Breast epithelium (tissue), 4 donors: Measurements from ENCODE around the gene TMPRSS15. TPM values are rescaled to one million over a fixed set of nuclear protein-coding genes. Genes with fewer than 3 reads are reported as not detected.

ENCODE experiments used
- DNase-seq, 2 donors: peaks; one replicate each; pipeline ENCODE4 v3.0.0-alpha.2; 2019; ENCODE audit warnings: low spot score in 2 of 2
- H3K27ac ChIP-seq, 2 donors: fragments of 200-600 bp; sonication (generic) in 1 of 2; one replicate each; pipeline ENCODE4 v1.5.1; 2016 to 2019; ENCODE audit warnings: mild to moderate bottlenecking in 1 of 2
- H3K27me3 ChIP-seq, 2 donors: fragments of 200-600 bp; sonication (generic) in 1 of 2; one replicate each; pipeline versions ENCODE4 v1.5.1 to v1.6.0; 2017 to 2019; ENCODE audit warnings: control low read depth in 1 of 2, mild to moderate bottlenecking in 1 of 2
- H3K36me3 ChIP-seq: fragments of 200-600 bp; one replicate; pipeline ENCODE4 v1.5.1; 2019
- H3K4me1 ChIP-seq, 2 donors: fragments of 200-600 bp; sonication (generic); one replicate each; pipeline ENCODE4 v1.5.1; 2016 to 2019; ENCODE audit warnings: control low read depth in 1 of 2
- H3K4me3 ChIP-seq, 3 donors: fragments of 200-600 bp; sonication (generic); 1 replicate in 2 of 3; 2 replicates in 1 of 3; pipeline ENCODE4 v1.5.1; 2016 to 2019; ENCODE audit warnings: mild to moderate bottlenecking in 3 of 3, moderate library complexity in 2 of 3
- H3K9me3 ChIP-seq, 2 donors: fragments of 200-600 bp; sonication (generic) in 1 of 2; one replicate each; pipeline ENCODE4 v1.5.1; 2016 to 2019; ENCODE audit warnings: control low read depth in 1 of 2
- POLR2A ChIP-seq: fragments of 450-650 bp; IDR thresholded peaks from one replicate; pipeline ENCODE4 v1.6.1; 2016; ENCODE audit warnings: antibody characterized with exemption, mild to moderate bottlenecking, moderate library complexity
- POLR2AphosphoS5 ChIP-seq, 3 donors: sonication (generic); formaldehyde crosslinking; IDR thresholded peaks; one replicate each; pipeline ENCODE4 v1.6.1; 2017; ENCODE audit warnings: antibody characterized with exemption in 3 of 3
- intact Hi-C: fragments of 100-400 bp; cut with DNase I; formaldehyde crosslinking; loops from one replicate; pipeline ENCODE4 v1.15.1; 2023; ENCODE audit warnings: low total_unique reads
- total RNA-seq, 3 donors: library from RNA; depleted of rRNA; stranded (reverse); fragments of >200 nt; gene quantifications; one replicate each; pipeline ENCODE4 v1.1.0, GENCODE V29; 2016
- TF ChIP-seq, protein P1 (sequence below), 3 donors: fragments of 450-650 bp; IDR thresholded peaks; one replicate each; pipeline ENCODE4 v1.5.1; 2016 to 2017; ENCODE audit warnings: antibody characterized with exemption in 3 of 3, mild to moderate bottlenecking in 3 of 3, moderate library complexity in 3 of 3

The TMPRSS15 gene
- total RNA-seq, 3 donors from 2014 or later = not detected

DNA sequence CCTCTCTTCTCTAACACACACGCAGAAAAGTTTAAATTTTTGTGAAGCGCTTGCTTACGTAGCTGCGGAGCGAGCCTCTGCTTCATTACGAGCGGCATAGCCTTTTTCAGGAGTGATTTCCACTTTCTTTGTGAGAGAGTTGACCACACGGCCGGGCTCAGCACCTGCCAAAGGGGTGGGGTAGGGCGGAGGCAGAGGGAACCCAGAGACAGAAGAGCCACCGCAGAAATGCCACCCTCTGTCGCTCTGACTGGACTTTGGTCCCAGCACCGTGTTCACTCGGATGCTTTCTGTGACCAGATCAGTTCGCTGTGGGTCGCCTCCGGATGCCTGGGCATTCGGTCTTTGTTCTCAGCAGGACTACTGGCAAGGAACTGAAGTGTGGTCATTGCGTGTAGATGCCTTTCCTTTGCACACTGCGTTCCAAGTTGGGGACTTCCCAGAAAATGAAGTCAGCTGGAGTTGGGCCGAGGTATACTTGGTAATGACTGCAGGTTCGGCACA lies 158.1 kb downstream of the TMPRSS15 start:
- Histone ChIP-seq H3K4me3 (peak overlapping the region; percentile 25 to 63 (median 44)), H3K27me3 (peaks cover 0 to 25% of the 10 kb centered on the region in 2 donors), H3K4me1 (no peaks in the 10 kb centered on the region), H3K27ac (no peak overlapping the region), H3K9me3 (no peaks in the 10 kb centered on the region), H3K36me3 (no peaks in the 10 kb centered on the region)
- intact Hi-C loops = no loop called here
- no peak for DNase-seq
- TF ChIP-seq POLR2AphosphoS5 (IDR thresholded peaks at IDR 0.05) (no peak), POLR2A (no peak)
- TF ChIP-seq, protein P1, sequence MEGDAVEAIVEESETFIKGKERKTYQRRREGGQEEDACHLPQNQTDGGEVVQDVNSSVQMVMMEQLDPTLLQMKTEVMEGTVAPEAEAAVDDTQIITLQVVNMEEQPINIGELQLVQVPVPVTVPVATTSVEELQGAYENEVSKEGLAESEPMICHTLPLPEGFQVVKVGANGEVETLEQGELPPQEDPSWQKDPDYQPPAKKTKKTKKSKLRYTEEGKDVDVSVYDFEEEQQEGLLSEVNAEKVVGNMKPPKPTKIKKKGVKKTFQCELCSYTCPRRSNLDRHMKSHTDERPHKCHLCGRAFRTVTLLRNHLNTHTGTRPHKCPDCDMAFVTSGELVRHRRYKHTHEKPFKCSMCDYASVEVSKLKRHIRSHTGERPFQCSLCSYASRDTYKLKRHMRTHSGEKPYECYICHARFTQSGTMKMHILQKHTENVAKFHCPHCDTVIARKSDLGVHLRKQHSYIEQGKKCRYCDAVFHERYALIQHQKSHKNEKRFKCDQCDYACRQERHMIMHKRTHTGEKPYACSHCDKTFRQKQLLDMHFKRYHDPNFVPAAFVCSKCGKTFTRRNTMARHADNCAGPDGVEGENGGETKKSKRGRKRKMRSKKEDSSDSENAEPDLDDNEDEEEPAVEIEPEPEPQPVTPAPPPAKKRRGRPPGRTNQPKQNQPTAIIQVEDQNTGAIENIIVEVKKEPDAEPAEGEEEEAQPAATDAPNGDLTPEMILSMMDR (IDR thresholded peaks at IDR 0.05) = no peak

GRCh38 chr21:18244671-18245463 lies 158.7 kb downstream of the TMPRSS15 start, which contains the start of gene CHODL:
Gene CHODL (plus strand): TSS chr21:18244833. CDS start chr21:18245224, 391 bp downstream.
- no peaks in the 10 kb centered on the region for H3K9me3 ChIP-seq
- H3K27ac ChIP-seq = no peak within 1 kb of the TSS
- no peak for DNase-seq
- intact Hi-C loops = no loop called here
- H3K4me1 ChIP-seq = no peaks in the 10 kb centered on the region
- H3K36me3 ChIP-seq = no peaks in the 10 kb centered on the region
- TF ChIP-seq POLR2A = no peak
- TF ChIP-seq POLR2AphosphoS5 (IDR thresholded peaks at IDR 0.05) = no peak
- TF ChIP-seq, protein P1 (IDR thresholded peaks at IDR 0.05) = no peak
- peaks cover 0 to 25% of the 10 kb centered on the region in 2 donors for H3K27me3 ChIP-seq
- H3K4me3 ChIP-seq = peak within 1 kb of the TSS; percentile 25 to 63 (median 44)

GRCh38 chr21:18235545-18235944 lies 168.0 kb downstream of the TMPRSS15 start:
- Histone ChIP-seq H3K4me3 (no peak overlapping the region), H3K36me3 (no peaks in the 10 kb centered on the region), H3K9me3 (no peaks in the 10 kb centered on the region), H3K4me1 (no peaks in the 10 kb centered on the region), H3K27me3 (no peaks in the 10 kb centered on the region), H3K27ac (no peak overlapping the region)
- no peak for DNase-seq
- no peak for TF ChIP-seq POLR2AphosphoS5 (IDR thresholded peaks at IDR 0.05)
- TF ChIP-seq, protein P1 (IDR thresholded peaks at IDR 0.05) = no peak
- intact Hi-C loops = no loop called here

DNA sequence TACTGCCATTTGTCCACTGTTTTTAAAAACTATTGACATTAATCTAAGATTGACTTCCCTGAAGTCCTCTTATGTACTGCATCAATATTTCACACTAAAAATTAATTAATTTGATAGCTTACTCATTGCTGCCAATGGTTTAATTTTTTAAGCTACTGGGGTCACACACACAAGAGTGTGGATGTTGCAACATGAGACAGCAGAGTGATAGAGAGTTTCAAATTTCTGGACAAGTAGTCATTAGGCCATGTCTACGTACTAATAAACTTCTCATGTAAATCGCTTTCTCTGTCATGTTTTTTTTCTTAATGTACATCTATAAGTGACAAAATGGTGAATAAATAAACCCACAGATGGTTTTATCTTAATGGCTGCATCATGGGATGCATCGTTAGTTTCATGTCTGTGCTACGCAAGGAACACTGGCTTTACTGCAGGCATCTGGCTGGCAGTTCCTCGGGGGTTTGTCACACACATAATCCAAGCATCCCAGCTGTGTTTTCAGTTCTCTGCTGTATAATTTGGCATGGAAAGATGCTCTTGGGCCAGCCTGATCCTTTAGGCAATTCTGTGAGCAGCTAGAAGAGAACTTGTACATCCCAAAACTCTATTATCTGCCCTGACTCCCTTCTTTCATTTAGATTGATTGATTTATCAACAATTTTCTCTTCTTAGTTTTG lies 175.4 kb downstream of the TMPRSS15 start:
- no peaks in the 10 kb centered on the region for H3K36me3 ChIP-seq
- intact Hi-C loops = no loop called here
- H3K27ac ChIP-seq = no peak overlapping the region
- no peaks in the 10 kb centered on the region for H3K4me1 ChIP-seq
- H3K4me3 ChIP-seq = no peak overlapping the region
- H3K27me3 ChIP-seq = no peaks in the 10 kb centered on the region
- TF ChIP-seq POLR2A = no peak
- TF ChIP-seq, protein P1 (IDR thresholded peaks at IDR 0.05) = no peak
- TF ChIP-seq POLR2AphosphoS5 (IDR thresholded peaks at IDR 0.05) = no peak
- H3K9me3 ChIP-seq = peaks cover 0 to under 1% of the 10 kb centered on the region in 2 donors
- DNase-seq = no peak

GRCh38 chr21:18222346-18222745 lies 181.2 kb downstream of the TMPRSS15 start:
- Histone ChIP-seq H3K27me3 (no peaks in the 10 kb centered on the region), H3K27ac (no peak overlapping the region), H3K4me3 (no peak overlapping the region), H3K36me3 (no peaks in the 10 kb centered on the region), H3K4me1 (no peaks in the 10 kb centered on the region), H3K9me3 (peaks cover 10 to 41% of the 10 kb centered on the region in 2 donors)
- DNase-seq = no peak
- TF ChIP-seq POLR2A (no peak), POLR2AphosphoS5 (IDR thresholded peaks at IDR 0.05) (no peak)
- TF ChIP-seq, protein P1 (IDR thresholded peaks at IDR 0.05) = no peak
- intact Hi-C loops = no loop called here
